GM19239 (cell line): Measurements from ENCODE around the gene KNCN.

Source experiments
- DNase-seq: peaks from one replicate; pipeline ENCODE4 v3.0.0; 2011; ENCODE audit warnings: low spot score; ENCODE audit not compliant: insufficient read length
- FAIRE-seq: peaks from 2 replicates; lab custom pipeline; 2011; peaks lifted over from hg19 to GRCh38; lab: Jason Lieb, UNC

The KNCN gene

GRCh38 chr1:46526691-46527291, 24.7 kb downstream of the KNCN start:
- no peak for DNase-seq
- no peak for FAIRE-seq

- DNase-seq: no peak
- FAIRE-seq: no peak
These were observed 25.3 kb downstream of the KNCN start for GRCh38 chr1:46526013-46526690.

GRCh38 chr1:46525253-46525983, 26.0 kb downstream of the KNCN start:
- FAIRE-seq (no peak), DNase-seq (no peak)

GRCh38 chr1:46524843-46525242, 26.6 kb downstream of the KNCN start:
- no peak for FAIRE-seq

GRCh38 chr1:46523496-46524353, 27.7 kb downstream of the KNCN start:
- FAIRE-seq: no peak

More at GRCh38 chr1:46524843-46525242, 26.6 kb downstream of the KNCN start:
- DNase-seq: no peak

GRCh38 chr1:46522969-46523320, 28.5 kb downstream of the KNCN start:
- DNase-seq (no peak), FAIRE-seq (no peak)

More at GRCh38 chr1:46523496-46524353, 27.7 kb downstream of the KNCN start:
- no peak for DNase-seq

GRCh38 chr1:46522184-46522968, 29.1 kb downstream of the KNCN start:
- DNase-seq (no peak), FAIRE-seq (no peak)

- FAIRE-seq (no peak), DNase-seq (no peak)
These were observed 30.0 kb downstream of the KNCN start for GRCh38 chr1:46521414-46521813.

GRCh38 chr1:46520063-46520911, 31.2 kb downstream of the KNCN start:
- DNase-seq (no peak), FAIRE-seq (no peak)

GRCh38 chr1:46519209-46519608, 32.2 kb downstream of the KNCN start:
- FAIRE-seq: no peak
- no peak for DNase-seq

- no peak for DNase-seq
- no peak for FAIRE-seq
These were observed 33.4 kb downstream of the KNCN start for GRCh38 chr1:46517932-46518498.

- DNase-seq (no peak), FAIRE-seq (no peak)
These were observed 34.3 kb downstream of the KNCN start for GRCh38 chr1:46517010-46517600.

- DNase-seq (no peak), FAIRE-seq (no peak)
These were observed 35.1 kb downstream of the KNCN start for GRCh38 chr1:46516200-46516950.

GRCh38 chr1:46515576-46515975, 35.9 kb downstream of the KNCN start:
- DNase-seq (no peak), FAIRE-seq (no peak)

GRCh38 chr1:46513536-46513935, 37.9 kb downstream of the KNCN start:
- no peak for DNase-seq
- FAIRE-seq: no peak

GRCh38 chr1:46512792-46513190, 38.7 kb downstream of the KNCN start:
- FAIRE-seq: no peak
- no peak for DNase-seq

- FAIRE-seq: no peak
These were observed 39.2 kb downstream of the KNCN start for GRCh38 chr1:46512135-46512791.

More at GRCh38 chr1:46512135-46512791, 39.2 kb downstream of the KNCN start:
- DNase-seq: no peak
